AG09319 (cell line): ENCODE data around the gene SLC4A9.
"Not testable (repeated sequence)": the region's sequence is repeated elsewhere in the genome, so short reads cannot be mapped to it uniquely, and the experiment has no call there.

Experiments
- DNase-seq: peaks from one replicate; pipeline ENCODE4 v3.0.0-alpha.2; 2010; ENCODE audit warnings: low read depth; ENCODE audit errors: extremely low read depth
- CTCF ChIP-seq: IDR thresholded peaks from 2 replicates; pipeline ENCODE4 v1.5.1; 2011; ENCODE audit warnings: low read depth, mild to moderate bottlenecking, inconsistent platforms, low read length, moderate library complexity

Gene SLC4A9

DNA sequence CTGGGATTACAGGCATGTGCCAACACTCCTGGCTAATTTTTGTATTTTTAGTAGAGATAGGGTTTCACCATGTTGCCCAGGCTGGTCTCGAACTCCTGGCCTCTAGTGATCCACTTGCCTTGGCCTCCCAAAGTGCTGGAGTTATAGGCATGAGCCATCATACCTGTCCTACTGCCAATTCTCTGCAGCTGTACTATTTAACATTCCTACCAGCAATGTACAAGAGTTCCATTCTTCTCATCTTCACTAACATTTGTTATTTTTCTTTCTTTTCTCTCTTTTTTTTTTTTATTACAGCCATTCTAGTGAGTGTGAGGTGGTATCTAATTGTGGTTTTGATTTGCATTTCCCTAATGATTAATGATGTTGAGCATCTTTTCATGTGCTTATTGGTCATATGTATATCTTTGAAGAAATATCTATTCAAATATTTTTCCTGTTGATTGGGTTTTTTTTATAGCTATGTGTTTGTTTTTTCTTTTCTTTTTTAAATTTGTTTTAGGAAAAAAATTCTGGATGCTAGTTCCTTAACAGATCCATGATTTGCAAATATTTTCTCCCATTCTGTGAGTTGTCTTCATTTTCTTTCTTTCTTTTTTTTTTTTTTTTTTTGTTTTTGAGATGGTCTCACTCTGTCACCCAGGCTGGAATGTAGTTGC lies 59.0 kb downstream of the SLC4A9 start:
- no peak for DNase-seq
- no peak for TF ChIP-seq CTCF

GRCh38 chr5:140420226-140420570 lies 60.2 kb downstream of the SLC4A9 start:
- no peak for TF ChIP-seq CTCF
- no peak for DNase-seq

- no peak for DNase-seq
- no peak for TF ChIP-seq CTCF
These were observed 60.8 kb downstream of the SLC4A9 start for GRCh38 chr5:140420665-140421361.

DNA sequence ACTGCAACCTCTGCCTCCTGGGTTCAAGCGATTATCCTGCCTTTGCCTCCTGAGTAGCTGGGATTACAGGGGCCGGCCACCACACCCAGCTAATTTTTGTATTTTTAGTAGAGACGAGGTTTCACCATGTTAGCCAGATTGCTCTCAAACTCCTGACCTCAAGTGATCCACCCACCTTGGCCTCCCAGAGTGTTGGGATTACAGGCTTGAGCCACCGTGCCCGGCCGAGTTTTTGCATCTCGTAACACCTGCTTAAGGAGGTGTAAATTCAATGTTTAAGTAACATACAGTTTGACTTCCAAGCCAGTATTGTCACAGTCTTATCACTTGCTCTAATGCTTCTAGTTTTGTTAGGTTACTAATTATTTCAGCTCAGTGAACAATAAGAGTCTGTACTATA lies 61.4 kb downstream of the SLC4A9 start:
- DNase-seq, result not testable (repeated sequence)

GRCh38 chr5:140423609-140424008 lies 63.6 kb downstream of the SLC4A9 start:
- no peak for TF ChIP-seq CTCF
- DNase-seq, result no peak

DNA sequence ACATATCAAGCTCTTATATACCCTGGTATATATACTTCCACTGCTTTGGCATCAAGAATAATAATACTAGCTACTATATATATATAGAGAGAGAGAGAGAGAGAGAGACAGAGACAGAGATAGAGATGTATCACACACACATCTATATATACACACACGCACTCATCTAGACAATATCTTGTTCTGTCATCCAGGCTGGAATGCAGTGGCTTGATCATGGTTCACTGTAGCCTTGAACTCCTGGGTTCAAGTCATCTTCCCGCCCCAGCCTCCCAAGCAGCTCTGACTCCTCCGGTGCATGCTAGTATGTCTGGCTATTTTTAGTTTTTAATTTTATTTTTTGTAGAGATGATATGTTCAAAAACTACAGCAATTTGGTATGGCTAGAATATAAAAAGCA lies 64.1 kb downstream of the SLC4A9 start:
- TF ChIP-seq CTCF, result no peak
- DNase-seq, result no peak
